ENCODE results near the gene TRPM3. TPM values are rescaled to one million over a fixed set of nuclear protein-coding genes. Genes with fewer than 3 reads are reported as not detected.

Gene TRPM3
- total RNA-seq, 1 experiment from 2014 or later = 5.4 TPM

- TF ChIP-seq ZNF512 (CRISPR knock-in tag; IDR thresholded peaks at IDR 0.05; ENCODE audit: borderline replicate concordance) (no peak), ZNF232 (CRISPR knock-in tag; IDR thresholded peaks at IDR 0.05) (no peak), E2F5 (CRISPR knock-in tag; IDR thresholded peaks at IDR 0.05) (no peak), ZNF416 (CRISPR knock-in tag; IDR thresholded peaks at IDR 0.05) (no peak), JUN (CRISPR knock-in tag; IDR thresholded peaks at IDR 0.05) (no peak), AR (CRISPR knock-in tag; IDR thresholded peaks at IDR 0.05) (no peak), NR1H2 (CRISPR knock-in tag; IDR thresholded peaks at IDR 0.05) (no peak), NFE2L1 (CRISPR knock-in tag; IDR thresholded peaks at IDR 0.05) (no peak), CDX4 (CRISPR knock-in tag; IDR thresholded peaks at IDR 0.05; ENCODE audit: borderline replicate concordance) (no peak), ZNF121 (CRISPR knock-in tag; IDR thresholded peaks at IDR 0.05) (no peak), KAT7 (CRISPR knock-in tag; IDR thresholded peaks at IDR 0.05; ENCODE audit: borderline replicate concordance) (no peak), NR2C2 (CRISPR knock-in tag; IDR thresholded peaks at IDR 0.05) (no peak)
Measured at GRCh38 chr9:70525519-70525918, 595.9 kb downstream of the TRPM3 start (continued).

- Mint-ChIP-seq H3K4me3 (no peak overlapping the region), H3K9me3 (peaks cover 19% of the 10 kb centered on the region), H3K27ac (no peak overlapping the region), H3K27me3 (ENCODE audit: low read depth) (no peaks in the 10 kb centered on the region), H3K4me1 (peaks cover 4% of the 10 kb centered on the region; the same call in 1 of the 2 replicates), H3K36me3 (peaks cover 10% of the 10 kb centered on the region)
- ChIA-PET CTCF (interaction anchor here (0.6 to 0.8 kb wide), 3 partner anchors 10 to 82 kb away, joined by 3 to 6 read pairs (median 3); no protein-coding TSS in a partner anchor), POLR2A (no interaction called here)
- DNase-seq (ENCODE audit: low spot score) (no peak), ATAC-seq (no peak)
- no peak for TF ChIP-seq CDX4 (CRISPR knock-in tag; IDR thresholded peaks at IDR 0.05; ENCODE audit: borderline replicate concordance)
Measured at GRCh38 chr9:70519912-70520724, 601.3 kb downstream of the TRPM3 start.

GRCh38 chr9:70517926-70518610 is 603.4 kb downstream of the TRPM3 start:
- Mint-ChIP-seq H3K27ac (no peak overlapping the region), H3K9me3 (0 out of 2 replicates have a peak, but pooled peaks cover 2% of the 10 kb centered on the region), H3K36me3 (no peaks in the 10 kb centered on the region), H3K27me3 (ENCODE audit: low read depth) (no peaks in the 10 kb centered on the region), H3K4me3 (no peak overlapping the region), H3K4me1 (peaks cover 8% of the 10 kb centered on the region)
- ATAC-seq = no peak
- DNase-seq (ENCODE audit: low spot score) = no peak
- POLR2A ChIA-PET = no interaction called here
- CTCF ChIA-PET = no interaction called here
- no peak for TF ChIP-seq MYBL2 (CRISPR knock-in tag; IDR thresholded peaks at IDR 0.05)
- TF ChIP-seq FOXP4 (CRISPR knock-in tag; IDR thresholded peaks at IDR 0.05) = no peak
- TF ChIP-seq TEAD4 (CRISPR knock-in tag; IDR thresholded peaks at IDR 0.05) = no peak
- no peak for TF ChIP-seq NR1H2 (CRISPR knock-in tag; IDR thresholded peaks at IDR 0.05)
- no peak for TF ChIP-seq PRDM15 (CRISPR knock-in tag; IDR thresholded peaks at IDR 0.05)
- no peak for TF ChIP-seq ZNF423 (CRISPR knock-in tag; IDR thresholded peaks at IDR 0.05)
- no peak for TF ChIP-seq RORB (CRISPR knock-in tag; IDR thresholded peaks at IDR 0.05)
- TF ChIP-seq NR3C1 (CRISPR knock-in tag; conservative IDR thresholded peaks at IDR 0.05; ENCODE audit: low read depth) = no peak

All from WTC11 (cell line).